Measurements from ENCODE around the gene COPA.

The COPA gene

DNA sequence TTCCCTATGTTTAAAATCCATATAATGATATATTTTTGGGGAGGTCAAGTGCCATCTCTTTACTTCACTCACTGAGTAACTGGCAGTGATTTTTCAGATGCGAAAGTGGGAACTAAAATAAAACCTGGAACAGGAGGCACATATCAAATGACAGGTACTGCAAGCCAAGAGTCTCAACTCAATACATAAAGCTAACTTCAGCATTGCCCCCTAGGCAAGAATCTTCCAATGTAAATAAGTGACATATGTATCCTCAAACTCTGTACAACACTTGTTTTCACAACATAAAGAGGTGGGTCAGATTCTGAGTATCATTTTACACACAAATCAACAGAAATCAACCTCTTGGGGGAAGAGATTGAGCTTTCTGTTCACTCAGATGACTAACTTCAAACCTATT, 98.8 kb downstream of the COPA start:
- FAIRE-seq (no peak), DNase-seq (ENCODE audit: insufficient read length, low spot score) (no peak)

DNA sequence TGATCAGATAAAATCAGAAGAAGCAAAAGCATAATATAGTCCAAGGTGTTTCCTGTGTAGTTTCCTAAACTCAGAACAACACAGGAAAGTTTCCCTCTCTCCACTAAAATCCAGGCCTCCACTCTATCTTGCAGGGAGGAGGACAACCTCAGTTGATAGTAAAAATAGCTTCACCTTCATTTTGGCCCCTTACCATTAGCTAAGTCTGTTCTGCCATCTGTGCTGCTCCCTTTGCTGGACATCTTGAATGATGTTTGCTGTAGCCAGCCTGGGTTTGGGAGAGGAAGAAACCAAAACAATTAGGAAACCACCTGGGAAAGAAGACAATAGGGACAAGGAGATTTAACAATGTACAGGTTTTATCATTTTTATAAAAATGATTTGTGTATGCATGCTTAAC, 99.3 kb downstream of the COPA start:
- FAIRE-seq: no peak

DNA sequence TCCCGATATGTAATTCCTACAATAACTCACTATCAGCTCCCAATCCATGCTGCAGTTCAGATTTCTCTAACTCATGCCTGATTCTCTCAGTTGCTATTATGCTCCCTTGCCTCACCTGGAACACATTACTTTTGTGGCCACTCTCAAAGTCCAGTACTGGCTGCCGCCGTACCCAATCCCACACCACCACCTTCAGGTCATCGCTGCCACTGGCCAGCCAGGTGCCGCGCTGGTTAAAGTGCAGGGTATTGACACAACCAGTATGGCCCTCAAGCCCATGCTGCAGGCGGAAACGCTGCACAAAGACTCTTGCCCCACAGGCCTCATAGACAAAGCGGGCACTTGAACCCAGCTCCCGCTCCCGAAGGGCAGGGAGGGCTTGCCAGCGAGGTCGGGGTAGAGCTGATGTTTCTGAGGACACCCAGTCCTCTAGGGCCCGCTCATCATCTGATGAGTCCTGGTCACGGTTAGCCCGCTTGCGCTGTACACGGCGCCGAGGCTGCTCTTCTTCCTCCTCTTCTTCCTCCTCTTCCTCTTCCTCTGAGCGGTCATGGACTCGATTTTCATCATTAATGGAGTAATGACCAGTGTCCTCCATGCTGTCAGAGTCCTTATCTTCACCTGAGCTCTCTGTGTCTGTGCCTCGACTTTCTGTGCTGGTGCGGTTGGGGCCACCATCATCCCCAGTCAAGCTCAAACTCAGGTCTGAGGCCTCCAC, 103.3 kb downstream of the COPA start:
- no peak for FAIRE-seq
- DNase-seq (ENCODE audit: insufficient read length, low spot score): no peak

More for the DNA sequence above, 99.3 kb downstream of the COPA start:
- no peak for DNase-seq (ENCODE audit: insufficient read length, low spot score)
